Spleen (tissue), 7 donors: ENCODE data around the gene HOXB2.

Experiments
- POLR2AphosphoS5 ChIP-seq, 3 donors: sonication (generic); formaldehyde crosslinking; IDR thresholded peaks; one replicate each; pipeline ENCODE4 v1.5.1; 2017; ENCODE audit warnings: antibody characterized with exemption in 3 of 3
- TF ChIP-seq, protein P1 (sequence below), 11 experiments: fragments of 200-600 bp in 7 of 11; fragments of 450-650 bp in 4 of 11; sonication (generic) in 4 of 11; IDR thresholded peaks in 8 of 11; conservative IDR thresholded peaks in 3 of 11; 1 replicate in 7 of 11; 2 replicates in 4 of 11; pipeline versions ENCODE4 v1.4.0 to v1.8.0; 2016 to 2021; ENCODE audit warnings: antibody characterized with exemption in 11 of 11, inconsistent platforms in 4 of 11, mild to moderate bottlenecking in 1 of 11
- donor health status: DM: no; HTN: no; CAD: no; lungs with moderate emphysema.
- donor health status: DM: no; HTN: no; CAD: no.
- donor health status: DM: no; HTN: no; CAD: no.

DNA sequence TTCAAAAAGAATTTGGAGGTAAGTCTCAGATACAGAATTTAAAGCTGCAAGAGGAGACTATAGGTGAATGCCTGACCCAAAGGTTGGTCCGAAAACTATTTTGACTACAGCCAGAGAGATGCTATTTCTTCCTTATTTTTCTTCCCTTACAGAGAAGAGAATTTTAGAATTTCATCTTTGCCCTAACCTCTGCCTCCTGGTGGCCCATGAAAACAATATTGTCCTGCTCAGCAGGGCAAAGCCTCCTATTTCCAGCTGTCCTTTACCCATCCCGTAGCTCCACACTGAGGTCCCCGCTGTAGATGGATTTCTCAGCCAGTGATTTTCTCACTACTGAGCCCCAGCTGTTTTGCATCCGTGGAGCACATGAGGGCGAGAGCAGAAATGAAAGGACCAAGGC is 38.7 kb downstream of the HOXB2 start:
- TF ChIP-seq, protein P1, sequence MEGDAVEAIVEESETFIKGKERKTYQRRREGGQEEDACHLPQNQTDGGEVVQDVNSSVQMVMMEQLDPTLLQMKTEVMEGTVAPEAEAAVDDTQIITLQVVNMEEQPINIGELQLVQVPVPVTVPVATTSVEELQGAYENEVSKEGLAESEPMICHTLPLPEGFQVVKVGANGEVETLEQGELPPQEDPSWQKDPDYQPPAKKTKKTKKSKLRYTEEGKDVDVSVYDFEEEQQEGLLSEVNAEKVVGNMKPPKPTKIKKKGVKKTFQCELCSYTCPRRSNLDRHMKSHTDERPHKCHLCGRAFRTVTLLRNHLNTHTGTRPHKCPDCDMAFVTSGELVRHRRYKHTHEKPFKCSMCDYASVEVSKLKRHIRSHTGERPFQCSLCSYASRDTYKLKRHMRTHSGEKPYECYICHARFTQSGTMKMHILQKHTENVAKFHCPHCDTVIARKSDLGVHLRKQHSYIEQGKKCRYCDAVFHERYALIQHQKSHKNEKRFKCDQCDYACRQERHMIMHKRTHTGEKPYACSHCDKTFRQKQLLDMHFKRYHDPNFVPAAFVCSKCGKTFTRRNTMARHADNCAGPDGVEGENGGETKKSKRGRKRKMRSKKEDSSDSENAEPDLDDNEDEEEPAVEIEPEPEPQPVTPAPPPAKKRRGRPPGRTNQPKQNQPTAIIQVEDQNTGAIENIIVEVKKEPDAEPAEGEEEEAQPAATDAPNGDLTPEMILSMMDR (IDR thresholded peaks at IDR 0.05 in 8 of 11, conservative IDR thresholded peaks at IDR 0.05 in 3 of 11), result no peak
- no peak for TF ChIP-seq POLR2AphosphoS5 (IDR thresholded peaks at IDR 0.05)
